Neuronal stem cell (in vitro differentiated cells): ENCODE data around the gene ARHGEF10L.

Experiments used
- DNase-seq: peaks from one replicate; pipeline ENCODE4 v3.0.0-alpha.2; 2013; ENCODE audit warnings: low spot score
- H2AFZ ChIP-seq: one replicate; pipeline ENCODE4 v1.6.1; 2013; ENCODE audit warnings: mild to moderate bottlenecking, low read length, inconsistent platforms
- H2AK5ac ChIP-seq: 2 replicates; pipeline ENCODE4 v1.6.1; 2013; ENCODE audit warnings: low read depth, mild to moderate bottlenecking, inconsistent platforms, low read length, moderate library complexity, mixed read lengths
- H2BK120ac ChIP-seq: 2 replicates; pipeline ENCODE4 v1.6.1; 2013; ENCODE audit warnings: low read depth, mild to moderate bottlenecking, inconsistent platforms, low read length, moderate library complexity, mixed read lengths
- H2BK12ac ChIP-seq: one replicate; pipeline ENCODE4 v1.6.1; 2013; ENCODE audit warnings: low read length, inconsistent platforms
- H2BK15ac ChIP-seq: 2 replicates; pipeline ENCODE4 v1.6.1; 2013; ENCODE audit warnings: mild to moderate bottlenecking, low read length, inconsistent platforms, mixed read lengths
- H2BK5ac ChIP-seq: one replicate; pipeline ENCODE4 v1.6.1; 2013; ENCODE audit warnings: inconsistent platforms, mild to moderate bottlenecking, low read length, moderate library complexity
- H3K14ac ChIP-seq: one replicate; pipeline ENCODE4 v1.6.1; 2013; ENCODE audit warnings: low read length, inconsistent platforms
- H3K18ac ChIP-seq: 2 replicates; pipeline ENCODE4 v1.6.1; 2013; ENCODE audit warnings: low read length, inconsistent platforms
- H3K23ac ChIP-seq: 2 replicates; pipeline ENCODE4 v1.6.1; 2013; ENCODE audit warnings: low read depth, mild to moderate bottlenecking, mixed read lengths, low read length, inconsistent platforms; ENCODE audit not compliant: poor library complexity
- H3K27ac ChIP-seq: replicated peaks from 3 replicates; pipeline ENCODE4 v1.5.1; 2013; ENCODE audit warnings: low read length, inconsistent platforms
- H3K27me3 ChIP-seq, 3 experiments: 2 replicates each; pipeline ENCODE4 v1.6.1; 2013; ENCODE audit warnings: low read length in 3 of 3, mild to moderate bottlenecking in 2 of 3, inconsistent platforms in 1 of 3, low read depth in 1 of 3, mixed read lengths in 1 of 3, moderate library complexity in 1 of 3; ENCODE audit not compliant: control insufficient read depth in 3 of 3, insufficient read depth in 3 of 3
- H3K36me3 ChIP-seq, 2 donors: replicated peaks in 1 of 2; 2 replicates each; pipeline ENCODE4 v1.6.1; 2013; ENCODE audit warnings: low read length in 2 of 2; ENCODE audit not compliant: control insufficient read depth in 2 of 2, insufficient read depth in 2 of 2
- H3K4ac ChIP-seq: 2 replicates; pipeline ENCODE4 v1.6.1; 2013; ENCODE audit warnings: inconsistent platforms, mild to moderate bottlenecking, low read length, moderate library complexity
- H3K4me1 ChIP-seq, 2 donors: 1 replicate in 1 of 2; 2 replicates in 1 of 2; pipeline ENCODE4 v1.6.1; 2013; ENCODE audit warnings: low read length in 2 of 2, low read depth in 1 of 2; ENCODE audit not compliant: control insufficient read depth in 2 of 2, insufficient read depth in 1 of 2
- H3K4me2 ChIP-seq: one replicate; pipeline ENCODE4 v1.6.1; 2013; ENCODE audit warnings: mild to moderate bottlenecking, low read length, inconsistent platforms; ENCODE audit not compliant: insufficient read depth, poor library complexity, severe bottlenecking
- H3K4me3 ChIP-seq, 2 donors: 2 replicates each; pipeline ENCODE4 v1.5.1; 2013; ENCODE audit warnings: low read length in 2 of 2, mild to moderate bottlenecking in 2 of 2, inconsistent platforms in 1 of 2, moderate library complexity in 1 of 2
- H3K79me1 ChIP-seq: one replicate; pipeline ENCODE4 v1.6.1; 2013; ENCODE audit warnings: low read depth, mild to moderate bottlenecking, inconsistent platforms, low read length, moderate library complexity
- H3K9ac ChIP-seq: one replicate; pipeline ENCODE4 v1.6.1; 2013; ENCODE audit warnings: mild to moderate bottlenecking, low read depth, low read length, inconsistent platforms; ENCODE audit not compliant: poor library complexity
- H3K9me3 ChIP-seq, 2 donors: replicated peaks in 1 of 2; 2 replicates each; pipeline versions ENCODE3 to v1.6.1; 2013; ENCODE audit warnings: low read length in 2 of 2, mild to moderate bottlenecking in 2 of 2, inconsistent platforms in 1 of 2, low read depth in 1 of 2, mixed read lengths in 1 of 2, moderate library complexity in 1 of 2; ENCODE audit not compliant: control insufficient read depth in 2 of 2, insufficient read depth in 1 of 2
- H4K8ac ChIP-seq: one replicate; pipeline ENCODE4 v1.6.1; 2013; ENCODE audit warnings: low read depth, mild to moderate bottlenecking, inconsistent platforms, low read length, moderate library complexity
- H4K91ac ChIP-seq: one replicate; pipeline ENCODE4 v1.6.1; 2013; ENCODE audit warnings: low read length, low read depth, mild to moderate bottlenecking, inconsistent platforms; ENCODE audit not compliant: poor library complexity
- WGBS, 2 donors: extraction: QIAGEN DNeasy Blood & Tissue Kit; methylation state at CpG; one replicate each; pipeline ENCODE4 v1.1.7; 2013; ENCODE audit warnings: missing lambda C conversion rate in 2 of 2, mixed read lengths in 1 of 2; ENCODE audit not compliant: insufficient read length in 2 of 2, insufficient replicate concordance in 1 of 2; ENCODE audit errors: extremely low coverage in 2 of 2; 5-methylcytosine and 5-hydroxymethylcytosine counted together

ARHGEF10L gene

GRCh38 chr1:17576519-17576853, 37.0 kb downstream of the ARHGEF10L start:
- Histone ChIP-seq H2AFZ (no peak overlapping the region), H2BK5ac (peak overlapping the region; percentile 16), H3K14ac (no peak overlapping the region)

GRCh38 chr1:17577907-17578297, 38.4 kb downstream of the ARHGEF10L start:
- Histone ChIP-seq H3K27ac (no peak overlapping the region), H4K8ac (no peak overlapping the region), H3K4me3 (no peak overlapping the region), H3K4me2 (no peak overlapping the region), H3K27me3 (no peaks in the 10 kb centered on the region), H3K4me1 (peaks cover 48 to 53% of the 10 kb centered on the region in 2 donors), H2AK5ac (no peak overlapping the region), H3K18ac (no peak overlapping the region), H2BK15ac (no peak overlapping the region), H2BK120ac (no peak overlapping the region), H4K91ac (no peak overlapping the region), H3K23ac (no peak overlapping the region), H3K79me1 (peaks cover 12% of the 10 kb centered on the region), H3K14ac (no peak overlapping the region), H3K9ac (no peak overlapping the region), H2BK5ac (no peak overlapping the region), H3K36me3 (peaks cover 0 to 5% of the 10 kb centered on the region in 2 donors), H3K9me3 (no peaks in the 10 kb centered on the region), H2AFZ (no peak overlapping the region), H3K4ac (no peak overlapping the region), H2BK12ac (no peak overlapping the region)
- no peak for DNase-seq
- no CpG with 5 or more reads among the region's 1 CpG for WGBS, 2 donors

More at GRCh38 chr1:17576519-17576853, 37.0 kb downstream of the ARHGEF10L start:
- no peak for DNase-seq
- Histone ChIP-seq H4K8ac (no peak overlapping the region), H3K4ac (peak overlapping the region; percentile 80), H2AK5ac (peak overlapping the region; percentile 85), H3K4me3 (no peak overlapping the region), H3K4me1 (peaks cover 51 to 58% of the 10 kb centered on the region in 2 donors), H3K36me3 (no peaks in the 10 kb centered on the region), H3K9ac (no peak overlapping the region), H3K23ac (no peak overlapping the region), H2BK15ac (peak overlapping the region; percentile 90), H3K4me2 (no peak overlapping the region), H3K27ac (peak overlapping the region; percentile 14), H3K79me1 (peaks cover 15% of the 10 kb centered on the region), H3K9me3 (no peaks in the 10 kb centered on the region), H3K27me3 (no peaks in the 10 kb centered on the region), H4K91ac (no peak overlapping the region), H2BK120ac (no peak overlapping the region), H3K18ac (peak overlapping the region; percentile 15), H2BK12ac (peak overlapping the region; percentile 46)
- WGBS, 2 donors: no CpG with 5 or more reads among the region's 6 CpGs

GRCh38 chr1:17579951-17580939, 40.7 kb downstream of the ARHGEF10L start:
- H2AFZ ChIP-seq: no peak overlapping the region
- peaks cover 11% of the 10 kb centered on the region for H3K79me1 ChIP-seq
- no peak overlapping the region for H3K4me2 ChIP-seq
- H3K18ac ChIP-seq: peak overlapping the region; percentile 44
- H3K9me3 ChIP-seq: no peaks in the 10 kb centered on the region
- no peaks in the 10 kb centered on the region for H3K27me3 ChIP-seq
- peaks cover 29 to 30% of the 10 kb centered on the region in 2 donors for H3K4me1 ChIP-seq
- no peak overlapping the region for H3K14ac ChIP-seq
- DNase-seq: no peak
- peak overlapping the region; percentile 60 for H2BK12ac ChIP-seq
- H2AK5ac ChIP-seq: peak overlapping the region; percentile 36
- H3K4ac ChIP-seq: no peak overlapping the region
- H3K36me3 ChIP-seq: peaks cover 0 to 21% of the 10 kb centered on the region in 2 donors
- no peak overlapping the region for H3K23ac ChIP-seq
- H3K9ac ChIP-seq: peak overlapping the region; percentile 47
- H2BK120ac ChIP-seq: no peak overlapping the region
- H3K4me3 ChIP-seq: no peak overlapping the region
- WGBS, 2 donors: no CpG with 5 or more reads among the region's 16 CpGs
- H3K27ac ChIP-seq: no peak overlapping the region
- H2BK5ac ChIP-seq: no peak overlapping the region
- H4K8ac ChIP-seq: no peak overlapping the region
- no peak overlapping the region for H4K91ac ChIP-seq
- H2BK15ac ChIP-seq: no peak overlapping the region

- no CpG with 5 or more reads among the region's 10 CpGs for WGBS, 2 donors
- Histone ChIP-seq H3K27me3 (no peaks in the 10 kb centered on the region), H3K18ac (peak overlapping the region; percentile 61), H3K23ac (peak overlapping the region; percentile 10), H3K9ac (no peak overlapping the region), H2BK120ac (no peak overlapping the region), H2BK5ac (peak overlapping the region; percentile 35), H2AK5ac (no peak overlapping the region), H4K8ac (no peak overlapping the region), H4K91ac (no peak overlapping the region), H2AFZ (no peak overlapping the region), H3K14ac (no peak overlapping the region), H3K4me1 (peaks cover 18 to 20% of the 10 kb centered on the region in 2 donors), H3K4me3 (peak overlapping the region in 1 of 2 donors; percentile 8), H3K9me3 (no peaks in the 10 kb centered on the region), H3K4ac (no peak overlapping the region), H2BK12ac (no peak overlapping the region), H3K79me1 (peaks cover 11% of the 10 kb centered on the region), H3K36me3 (peaks cover 0 to 21% of the 10 kb centered on the region in 2 donors), H2BK15ac (no peak overlapping the region), H3K27ac (peak overlapping the region; percentile 17), H3K4me2 (no peak overlapping the region)
- DNase-seq: no peak
Observed at GRCh38 chr1:17581389-17582123, 42.1 kb downstream of the ARHGEF10L start.
